T-helper 2 cell (primary cell): Measurements from ENCODE around the gene GALK2.
A peak's percentile ranks its signal among the peaks of the same experiment; 100 is the strongest.
"Not testable (repeated sequence)": the region's sequence is repeated elsewhere in the genome, so short reads cannot be mapped to it uniquely, and the experiment has no call there.

Experiments
- DNase-seq, 5 experiments: peaks; one replicate each; pipeline versions ENCODE4 v3.0.0 to v3.0.0-alpha.2; 2012 to 2022

GALK2 gene

GRCh38 chr15:49225572-49226281 lies 55.7 kb downstream of the GALK2 start:
- no peak for DNase-seq

DNA sequence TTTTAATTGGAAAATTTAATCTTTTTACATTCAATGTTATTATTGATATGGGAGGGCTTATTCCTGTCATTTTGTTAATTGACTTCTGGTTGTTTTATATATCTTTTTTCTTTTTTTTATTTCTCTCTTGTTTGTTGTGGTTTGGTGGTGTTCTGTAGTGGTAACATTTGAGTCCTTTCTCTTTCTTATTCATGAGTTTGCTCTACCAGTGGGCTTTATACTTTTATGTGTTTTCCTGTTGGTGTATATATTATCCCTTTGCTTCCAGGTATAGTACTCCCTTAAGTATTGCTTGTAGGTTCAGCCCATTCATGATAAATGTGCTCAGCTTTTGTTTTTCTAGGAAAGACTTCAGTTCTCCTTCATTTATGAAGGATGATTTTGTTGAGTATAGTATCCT lies 57.6 kb downstream of the GALK2 start:
- no peak for DNase-seq

GRCh38 chr15:49229922-49230321 lies 59.9 kb downstream of the GALK2 start:
- no peak for DNase-seq

DNA sequence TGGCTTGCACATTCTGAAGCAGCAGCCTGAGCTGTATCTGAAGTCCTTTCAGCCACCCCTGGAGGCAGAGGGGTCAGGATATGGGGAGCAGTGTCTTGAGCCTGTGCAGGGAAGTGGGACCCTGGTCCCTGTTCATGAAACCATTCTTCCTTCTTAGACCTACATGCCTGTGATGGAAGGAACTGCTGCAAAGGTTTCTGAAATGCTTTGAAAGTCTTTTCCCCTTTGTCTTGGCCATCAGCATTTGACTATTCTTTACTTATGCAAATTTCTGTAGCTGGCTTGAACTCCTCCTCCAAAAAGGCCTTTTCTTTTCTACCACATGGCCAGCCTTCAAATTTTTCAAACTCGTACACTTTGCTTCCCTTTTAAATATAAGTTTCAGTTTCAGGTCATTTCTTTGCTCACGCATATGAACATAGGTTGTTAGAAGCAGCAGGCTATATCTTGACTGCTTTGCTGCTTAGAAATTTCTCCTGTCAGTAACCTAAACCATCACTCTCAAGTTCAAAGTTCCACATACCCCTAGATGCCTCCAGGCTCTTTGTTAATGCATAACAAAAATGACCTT lies 62.3 kb downstream of the GALK2 start:
- peak in 1 of 5 experiments; percentile 10 for DNase-seq

DNA sequence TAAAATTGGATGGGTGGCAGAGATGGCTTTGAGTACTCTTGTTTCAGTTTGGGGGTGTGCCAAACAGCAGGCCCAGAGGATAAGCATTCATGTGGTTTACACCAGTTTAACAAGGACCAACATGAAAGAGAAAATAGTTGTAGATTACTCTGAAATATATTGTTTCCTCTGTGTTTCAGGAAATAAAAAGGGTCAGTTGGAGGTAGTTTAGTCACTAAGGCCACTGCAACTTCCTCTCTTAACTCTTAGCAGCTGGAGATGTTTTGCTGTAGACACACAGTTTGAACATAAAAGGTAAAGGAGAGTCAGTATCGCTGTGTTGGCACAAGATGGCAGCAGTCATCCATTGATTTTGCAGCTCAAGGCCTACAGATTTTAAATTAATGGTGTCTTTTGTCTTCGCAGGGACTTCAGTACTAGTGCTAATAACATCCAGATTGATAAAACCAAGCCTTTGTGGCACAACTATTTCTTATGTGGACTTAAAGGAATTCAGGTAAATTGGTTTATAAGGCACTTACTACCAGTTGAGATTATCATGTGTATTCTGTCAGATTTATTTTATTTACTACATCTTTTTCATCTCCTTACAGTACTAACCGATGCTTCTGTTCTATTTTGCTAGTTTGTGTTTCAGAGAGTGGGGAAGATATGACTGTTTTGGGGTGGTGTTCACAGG lies 65.5 kb downstream of the GALK2 start:
- DNase-seq: peak in 3 of 5 experiments; percentile 14 to 74 (median 17)

GRCh38 chr15:49236869-49237268 lies 66.8 kb downstream of the GALK2 start:
- DNase-seq: no peak

- no peak for DNase-seq
These were observed 68.3 kb downstream of the GALK2 start for GRCh38 chr15:49238342-49238741.

DNA sequence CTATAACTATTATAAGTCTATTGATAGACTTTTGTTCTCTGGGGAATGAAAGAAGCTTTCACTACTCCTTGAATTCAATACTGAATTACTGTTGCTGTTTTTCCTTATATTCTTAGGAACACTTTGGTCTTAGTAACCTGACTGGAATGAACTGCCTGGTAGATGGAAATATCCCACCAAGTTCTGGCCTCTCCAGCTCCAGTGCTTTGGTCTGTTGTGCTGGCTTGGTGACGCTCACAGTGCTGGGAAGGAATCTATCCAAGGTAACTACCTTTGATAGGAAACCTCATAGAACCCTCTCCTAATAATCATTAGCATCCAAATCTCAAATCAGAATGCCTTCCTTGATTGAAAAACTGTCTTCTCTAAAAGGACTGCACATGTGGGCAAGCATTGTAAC lies 69.1 kb downstream of the GALK2 start:
- DNase-seq: no peak

- DNase-seq: no peak
These were observed 72.8 kb downstream of the GALK2 start for GRCh38 chr15:49242820-49243219.

DNA sequence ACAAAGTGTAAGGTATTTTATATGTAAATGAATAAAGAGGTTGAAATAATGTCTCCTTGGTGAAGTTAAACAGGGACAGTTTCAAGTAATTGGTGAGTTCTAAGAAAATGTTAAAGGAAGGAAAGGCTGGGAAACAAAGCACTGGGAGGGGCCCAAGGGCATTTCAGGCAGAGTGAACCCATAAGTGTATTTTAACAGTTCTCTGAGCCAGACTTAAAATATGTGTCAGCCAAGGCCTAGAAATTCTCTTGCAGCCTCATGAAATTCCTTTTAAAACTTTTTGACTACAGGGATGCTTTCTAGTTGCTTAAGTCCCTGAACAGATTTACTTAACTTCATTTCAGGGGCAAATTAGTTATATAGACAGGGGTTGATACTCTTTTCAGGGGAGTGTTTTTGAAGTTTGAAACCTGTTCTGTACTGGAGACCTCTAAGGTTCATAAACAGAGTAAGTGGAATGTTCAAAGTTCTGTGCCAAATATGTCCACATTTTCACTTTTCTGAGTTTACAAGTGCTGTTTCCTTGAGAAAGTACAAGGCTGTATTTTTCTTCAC lies 77.6 kb downstream of the GALK2 start:
- no peak for DNase-seq

DNA sequence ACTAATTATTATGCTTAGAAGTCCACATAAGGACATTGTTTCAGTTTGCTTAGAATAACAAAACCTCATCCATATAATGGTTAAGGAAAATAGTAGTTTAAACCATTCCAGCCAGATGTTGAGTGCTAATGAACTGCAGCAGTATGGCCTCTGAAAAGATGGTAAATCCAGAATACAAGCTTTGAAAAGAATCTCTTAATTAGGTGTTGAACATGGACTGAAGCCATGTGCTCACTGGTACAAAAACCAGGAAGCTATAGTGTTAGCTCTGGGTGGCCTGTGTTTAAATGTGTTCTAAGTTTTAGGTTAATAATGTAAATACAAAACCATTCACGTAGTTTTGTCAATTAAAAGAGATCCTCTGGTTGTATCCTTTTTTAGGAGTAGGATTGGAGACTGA lies 78.2 kb downstream of the GALK2 start:
- DNase-seq: no peak

DNA sequence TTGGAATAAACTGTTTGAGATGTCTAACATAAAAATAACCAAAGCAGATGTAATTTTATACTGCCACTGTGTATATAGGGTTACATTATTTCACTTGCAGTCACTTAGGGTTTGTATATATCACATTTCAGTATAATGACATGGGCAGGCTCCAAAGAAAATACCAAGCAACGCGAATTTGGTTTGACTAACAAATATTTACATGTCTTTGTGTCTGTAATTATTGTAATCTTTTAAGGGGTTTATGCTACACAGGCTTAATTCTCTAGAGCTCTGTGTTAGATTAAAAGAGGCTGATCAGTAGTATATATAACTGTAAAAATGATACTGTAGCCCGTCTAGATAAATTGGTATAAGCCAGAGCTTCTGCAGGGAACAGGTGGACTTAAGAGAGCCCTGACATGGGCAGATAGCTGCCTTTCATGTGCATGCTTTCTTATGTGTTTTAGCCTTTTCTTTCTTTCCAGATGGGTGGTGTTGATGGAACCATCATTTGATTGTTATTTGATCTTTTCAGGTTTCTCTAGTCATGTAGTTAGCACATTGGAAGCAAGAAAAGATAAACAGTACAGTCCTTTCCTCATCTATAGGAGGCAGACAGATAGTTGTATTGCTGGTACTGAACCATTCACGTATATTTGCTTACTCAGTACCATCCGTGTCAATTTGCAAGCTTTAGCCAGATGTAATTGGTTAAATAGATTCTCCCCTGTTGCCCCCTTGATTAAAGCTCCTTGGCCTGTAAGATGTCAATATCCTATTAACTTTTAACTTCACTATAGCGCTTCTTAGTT lies 86.1 kb downstream of the GALK2 start:
- DNase-seq: no peak

GRCh38 chr15:49265117-49265516 lies 95.1 kb downstream of the GALK2 start:
- not testable (repeated sequence) for DNase-seq

GRCh38 chr15:49265911-49266310 lies 95.9 kb downstream of the GALK2 start:
- DNase-seq: no peak

GRCh38 chr15:49270541-49271421 lies 100.7 kb downstream of the GALK2 start:
- no peak for DNase-seq

DNA sequence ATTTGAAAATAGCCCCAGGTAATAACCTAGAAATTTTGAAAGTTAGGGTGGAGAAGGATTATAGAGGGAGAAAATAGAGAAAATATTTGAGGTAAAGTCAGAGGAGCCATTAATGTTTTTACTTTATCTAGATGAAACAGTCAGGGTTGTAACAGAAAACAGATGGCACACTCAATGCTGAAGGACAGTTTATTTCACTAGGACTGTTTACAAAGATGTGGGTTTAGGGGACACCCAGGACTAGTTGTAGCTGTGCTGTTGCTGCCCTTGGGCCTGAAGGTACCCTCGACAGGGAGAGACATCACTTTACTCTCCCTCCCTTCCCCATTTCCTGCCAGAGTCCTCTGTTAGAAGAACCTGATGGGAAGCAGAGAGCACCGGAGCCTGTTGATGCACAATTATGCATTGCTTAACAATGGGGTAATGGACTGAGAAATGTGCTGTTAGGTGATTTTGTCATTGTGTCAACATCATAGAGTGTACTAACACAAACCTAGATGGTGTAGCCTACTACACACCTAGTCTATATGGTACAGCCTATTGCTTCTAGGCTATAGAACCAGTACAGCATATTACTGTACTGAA lies 103.8 kb downstream of the GALK2 start:
- no peak for DNase-seq

GRCh38 chr15:49278751-49279150 lies 108.7 kb downstream of the GALK2 start:
- no peak for DNase-seq

DNA sequence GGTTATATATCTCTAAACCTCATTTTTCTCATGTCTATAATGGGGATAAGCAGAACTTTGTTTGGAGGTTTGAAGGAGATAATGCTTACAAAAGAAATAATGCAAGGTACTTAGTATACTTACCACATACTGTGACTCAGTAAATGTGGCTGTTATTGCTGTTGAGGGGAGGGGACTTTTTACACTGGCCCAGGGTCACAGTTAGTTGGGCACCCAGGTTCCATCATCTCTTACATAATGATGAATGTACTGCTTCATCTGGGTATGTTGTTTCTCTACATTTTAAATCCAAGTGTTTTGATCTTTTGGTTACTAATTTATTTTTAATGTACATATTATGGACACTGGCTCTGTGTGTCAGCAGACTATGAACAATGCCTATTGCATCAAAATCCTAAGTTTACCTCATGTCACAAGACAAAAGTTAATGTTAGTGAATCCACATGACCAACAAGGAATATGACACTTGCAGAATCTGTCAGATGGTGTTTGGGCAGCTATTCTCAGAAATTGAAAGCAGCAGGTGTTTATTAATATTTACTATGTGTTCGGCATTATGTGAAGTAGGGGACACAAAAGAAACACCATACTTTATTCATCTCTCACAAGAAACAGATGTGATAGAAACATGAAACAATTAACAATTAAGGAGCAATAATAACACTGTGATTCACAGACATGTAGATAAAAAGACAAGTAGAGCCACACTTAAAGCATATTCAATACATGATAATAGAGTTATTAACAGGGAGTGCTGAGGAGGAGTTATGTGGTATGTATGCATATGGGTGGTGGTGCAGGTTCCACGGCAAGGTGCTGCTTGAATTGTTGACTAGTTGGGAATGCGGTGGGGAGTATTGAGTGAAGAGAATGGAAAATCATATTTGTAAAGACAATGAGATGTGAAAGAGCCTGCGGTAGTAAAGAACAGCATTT lies 109.7 kb downstream of the GALK2 start:
- DNase-seq: no peak

DNA sequence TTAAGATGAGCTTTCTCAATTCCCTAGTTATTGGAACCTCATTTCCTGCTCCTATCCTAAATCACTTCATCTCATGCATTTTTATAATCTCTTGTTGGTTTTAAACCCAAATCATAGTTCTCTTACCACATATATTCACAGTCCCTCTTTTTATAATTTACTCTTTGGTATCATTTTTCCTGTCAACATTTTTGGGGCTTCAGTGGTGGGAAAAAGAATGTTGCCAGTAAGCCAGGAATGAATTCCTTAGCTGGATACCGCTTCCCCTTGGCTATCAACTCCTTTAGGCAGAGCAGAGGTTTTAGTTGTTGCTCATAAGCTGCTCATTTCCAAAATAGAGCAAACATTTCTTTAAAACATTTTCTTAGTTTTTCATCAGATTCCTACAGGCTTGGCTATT lies 112.3 kb downstream of the GALK2 start:
- DNase-seq: no peak

GRCh38 chr15:49286649-49287404 lies 116.8 kb downstream of the GALK2 start:
- peak in 1 of 5 experiments; percentile 40 for DNase-seq
